ENCODE data around the gene CENPT. TPM values are rescaled to one million over a fixed set of nuclear protein-coding genes. Genes with fewer than 3 reads are reported as not detected.

CENPT gene
- total and polyA plus RNA-seq, 2 donors (not counting 1 experiment from before 2014, with no cell fraction given): 75.0 to 169 TPM

Small RNA genes within 50 kb of the gene (small RNA-seq; reads per million reads assigned to genes)
- gene AC040162.2 (ENCODE audit: insufficient read length, low read depth, low replicate concordance) (not detected), gene NRN1L (ENCODE audit: insufficient read length, low read depth, low replicate concordance) (not detected)

Other genes with a start within 250 kb of the CENPT start
- gene CARMIL2, start 202.5 kb downstream of the CENPT start, total RNA-seq: 167 and 170 TPM in 2 replicates
- 169 and 235 TPM in 2 replicates for gene CARMIL2, start 202.5 kb downstream of the CENPT start, polyA plus RNA-seq
- gene ACD, start 187.4 kb downstream of the CENPT start, total RNA-seq: 47.6 and 58.1 TPM in 2 replicates
- gene ACD, start 187.4 kb downstream of the CENPT start, polyA plus RNA-seq: 60.2 and 71.4 TPM in 2 replicates
- gene PARD6A, start 186.7 kb downstream of the CENPT start, total RNA-seq: 13.6 and 14.8 TPM in 2 replicates
- 7.9 and 15.9 TPM in 2 replicates for gene PARD6A, start 186.7 kb downstream of the CENPT start, polyA plus RNA-seq
- 12.8 and 14.3 TPM in 2 replicates for gene ENKD1, start 180.9 kb downstream of the CENPT start, total RNA-seq
- gene ENKD1, start 180.9 kb downstream of the CENPT start, polyA plus RNA-seq: 12.6 and 13.3 TPM in 2 replicates
- gene C16orf86, start 180.9 kb downstream of the CENPT start, total RNA-seq: 8.7 and 9.9 TPM in 2 replicates
- 13.3 and 18.0 TPM in 2 replicates for gene C16orf86, start 180.9 kb downstream of the CENPT start, polyA plus RNA-seq
- 18.1 and 18.2 TPM in 2 replicates for gene GFOD2, start 128.4 kb downstream of the CENPT start, total RNA-seq
- 9.5 and 11.9 TPM in 2 replicates for gene GFOD2, start 128.4 kb downstream of the CENPT start, polyA plus RNA-seq
- gene RANBP10, start 41.1 kb downstream of the CENPT start, total RNA-seq: 32.2 and 33.1 TPM in 2 replicates
- 26.8 and 29.0 TPM in 2 replicates for gene RANBP10, start 41.1 kb downstream of the CENPT start, polyA plus RNA-seq
- 1.1 and 1.2 TPM in 2 replicates for gene TSNAXIP1, start 40.8 kb downstream of the CENPT start, total RNA-seq
- 0.97 and 1.2 TPM in 2 replicates for gene TSNAXIP1, start 40.8 kb downstream of the CENPT start, polyA plus RNA-seq
- 42.7 and 44.0 TPM in 2 replicates for gene THAP11, start 5.4 kb downstream of the CENPT start, total RNA-seq
- gene THAP11, start 5.4 kb downstream of the CENPT start, polyA plus RNA-seq: 12.0 and 24.4 TPM in 2 replicates
- gene NUTF2, start 760 bp downstream of the CENPT start, total RNA-seq: 42.8 and 50.1 TPM in 2 replicates
- 39.6 and 87.3 TPM in 2 replicates for gene NUTF2, start 760 bp downstream of the CENPT start, polyA plus RNA-seq
- 83.3 and 95.1 TPM in 2 replicates for gene EDC4, start 25.4 kb upstream of the CENPT start, total RNA-seq
- 84.5 and 92.0 TPM in 2 replicates for gene EDC4, start 25.4 kb upstream of the CENPT start, polyA plus RNA-seq
- gene NRN1L, start 37.2 kb upstream of the CENPT start, total RNA-seq: 2.1 and 2.8 TPM in 2 replicates
- 4.1 and 4.2 TPM in 2 replicates for gene NRN1L, start 37.2 kb upstream of the CENPT start, polyA plus RNA-seq
- gene PSKH1, start 45.6 kb upstream of the CENPT start, total RNA-seq: 29.1 TPM in 2 replicates
- gene PSKH1, start 45.6 kb upstream of the CENPT start, polyA plus RNA-seq: 13.0 and 20.1 TPM in 2 replicates
- 5.8 and 8.1 TPM in 2 replicates for gene CTRL, start 84.2 kb upstream of the CENPT start, total RNA-seq
- gene CTRL, start 84.2 kb upstream of the CENPT start, polyA plus RNA-seq: 17.8 and 19.0 TPM in 2 replicates
- 167 and 176 TPM in 2 replicates for gene PSMB10, start 89.2 kb upstream of the CENPT start, total RNA-seq
- gene PSMB10, start 89.2 kb upstream of the CENPT start, polyA plus RNA-seq: 127 and 176 TPM in 2 replicates
- 12.4 and 16.3 TPM in 2 replicates for gene LCAT, start 96.4 kb upstream of the CENPT start, total RNA-seq
- gene LCAT, start 96.4 kb upstream of the CENPT start, polyA plus RNA-seq: 7.6 and 9.3 TPM in 2 replicates
- gene SLC12A4, start 120.9 kb upstream of the CENPT start, total RNA-seq: 42.2 and 43.8 TPM in 2 replicates
- 20.2 and 34.0 TPM in 2 replicates for gene SLC12A4, start 120.9 kb upstream of the CENPT start, polyA plus RNA-seq
- gene DPEP3, start 132.8 kb upstream of the CENPT start, total RNA-seq: 2.0 and 2.6 TPM in 2 replicates
- 1.9 and 3.1 TPM in 2 replicates for gene DPEP3, start 132.8 kb upstream of the CENPT start, polyA plus RNA-seq
- 122 and 123 TPM in 2 replicates for gene DPEP2, start 151.8 kb upstream of the CENPT start, total RNA-seq
- 150 and 169 TPM in 2 replicates for gene DPEP2, start 151.8 kb upstream of the CENPT start, polyA plus RNA-seq
- not detected in 2 replicates for gene DPEP2NB, start 168.2 kb upstream of the CENPT start, total RNA-seq
- not detected in 2 replicates for gene DPEP2NB, start 168.2 kb upstream of the CENPT start, polyA plus RNA-seq
- gene DDX28, start 175.5 kb upstream of the CENPT start, total RNA-seq: 19.2 and 20.2 TPM in 2 replicates
- gene DDX28, start 175.5 kb upstream of the CENPT start, polyA plus RNA-seq: 6.4 and 8.0 TPM in 2 replicates
- 61.1 and 69.1 TPM in 2 replicates for gene DUS2, start 175.6 kb upstream of the CENPT start, total RNA-seq
- 93.0 and 98.9 TPM in 2 replicates for gene DUS2, start 175.6 kb upstream of the CENPT start, polyA plus RNA-seq
- 115 TPM in 2 replicates for gene NFATC3, start 237.7 kb upstream of the CENPT start, total RNA-seq
- 33.4 and 42.7 TPM in 2 replicates for gene NFATC3, start 237.7 kb upstream of the CENPT start, polyA plus RNA-seq